HepG2 (cell line): ENCODE data around the gene FDPS. TPM values are rescaled to one million over a fixed set of nuclear protein-coding genes. Genes with fewer than 3 reads are reported as not detected.

Experiments used
- BRD4 ChIP-seq: sonication (generic); formaldehyde crosslinking; IDR thresholded peaks from 2 replicates; pipeline ENCODE4 v1.4.0; 2020; ENCODE audit warnings: missing genetic modification reagents
- DNMT1 ChIP-seq: sonication (generic); formaldehyde crosslinking; IDR thresholded peaks from 2 replicates; pipeline ENCODE4 v1.5.1; 2020; ENCODE audit warnings: mild to moderate bottlenecking, missing genetic modification reagents
- FOXK1 ChIP-seq: sonication (generic); formaldehyde crosslinking; IDR thresholded peaks from 2 replicates; pipeline ENCODE4 v1.4.0; 2020; ENCODE audit warnings: low read depth, missing genetic modification reagents, borderline replicate concordance
- GMEB1 ChIP-seq: sonication (generic); formaldehyde crosslinking; IDR thresholded peaks from 2 replicates; pipeline ENCODE4 v1.5.1; 2020; ENCODE audit warnings: missing genetic modification reagents, mild to moderate bottlenecking, borderline replicate concordance
- KLF12 ChIP-seq: sonication (generic); formaldehyde crosslinking; IDR thresholded peaks from 2 replicates; pipeline ENCODE4 v1.4.0; 2020; ENCODE audit warnings: missing genetic modification reagents, borderline replicate concordance
- LRRFIP1 ChIP-seq: sonication (generic); formaldehyde crosslinking; conservative IDR thresholded peaks from 2 replicates; pipeline ENCODE4 v1.4.0; 2020; ENCODE audit warnings: missing genetic modification reagents
- MXD1 ChIP-seq: sonication (generic); formaldehyde crosslinking; IDR thresholded peaks from 2 replicates; pipeline ENCODE4 v1.4.0; 2020; ENCODE audit warnings: mild to moderate bottlenecking, missing genetic modification reagents
- PHF21A ChIP-seq: sonication (generic); formaldehyde crosslinking; IDR thresholded peaks from 2 replicates; pipeline ENCODE4 v1.5.0; 2020; ENCODE audit warnings: mild to moderate bottlenecking, missing genetic modification reagents
- POGK ChIP-seq: sonication (generic); formaldehyde crosslinking; conservative IDR thresholded peaks from 2 replicates; pipeline ENCODE4 v1.8.0; 2022; ENCODE audit warnings: mild to moderate bottlenecking, moderate library complexity, missing genetic modification reagents
- SP1 ChIP-seq, 2 experiments: fragments of 450-650 bp in 1 of 2; sonication (generic) in 1 of 2; formaldehyde crosslinking in 1 of 2; IDR thresholded peaks; 2 replicates each; pipeline versions ENCODE4 v1.4.0 to v1.6.1; 2016 to 2020; ENCODE audit warnings: missing genetic modification reagents in 1 of 2
- SRSF1 ChIP-seq: fragments of 200-400 bp; formaldehyde crosslinking; optimal IDR thresholded peaks from 2 replicates; pipeline ENCODE3; 2017; ENCODE audit warnings: mild to moderate bottlenecking, low read depth, low read length, moderate library complexity
- WIZ ChIP-seq: sonication (generic); formaldehyde crosslinking; IDR thresholded peaks from 2 replicates; pipeline ENCODE4 v1.5.1; 2020; ENCODE audit warnings: mild to moderate bottlenecking, missing genetic modification reagents
- ZFP1 ChIP-seq: IDR thresholded peaks from 2 replicates; pipeline ENCODE4 v1.6.1; 2016
- ZFP36L1 ChIP-seq: sonication (generic); formaldehyde crosslinking; IDR thresholded peaks from 2 replicates; pipeline ENCODE4 v1.8.0; 2022; ENCODE audit warnings: mild to moderate bottlenecking, missing genetic modification reagents, moderate library complexity
- ZMAT5 ChIP-seq: sonication (generic); formaldehyde crosslinking; IDR thresholded peaks from 2 replicates; pipeline ENCODE4 v1.5.0; 2020; ENCODE audit warnings: mild to moderate bottlenecking, low read depth, missing genetic modification reagents, borderline replicate concordance
- ZNF232 ChIP-seq: sonication (generic); formaldehyde crosslinking; IDR thresholded peaks from 2 replicates; pipeline ENCODE4 v1.4.0; 2020; ENCODE audit warnings: missing genetic modification reagents, borderline replicate concordance
- ZNF24 ChIP-seq: fragments of 450-650 bp; IDR thresholded peaks from 2 replicates; pipeline ENCODE4 v1.6.1; 2017; ENCODE audit warnings: antibody characterized with exemption, mild to moderate bottlenecking
- ZNF326 ChIP-seq: sonication (generic); formaldehyde crosslinking; IDR thresholded peaks from 2 replicates; pipeline ENCODE4 v1.4.0; 2020; ENCODE audit warnings: missing genetic modification reagents, borderline replicate concordance
- ZNF674 ChIP-seq: sonication (generic); formaldehyde crosslinking; IDR thresholded peaks from 2 replicates; pipeline ENCODE4 v1.5.0; 2020; ENCODE audit warnings: low read depth, mild to moderate bottlenecking, missing genetic modification reagents
- ZSCAN30 ChIP-seq: sonication (generic); formaldehyde crosslinking; IDR thresholded peaks from 2 replicates; pipeline ENCODE4 v1.5.0; 2020; ENCODE audit warnings: mild to moderate bottlenecking, missing genetic modification reagents
- ZSCAN5A ChIP-seq: sonication (generic); formaldehyde crosslinking; IDR thresholded peaks from 2 replicates; pipeline ENCODE4 v1.8.0; 2022; ENCODE audit warnings: mild to moderate bottlenecking, missing genetic modification reagents, borderline replicate concordance
- polyA plus RNA-seq, 8 experiments: library from polyadenylated mRNA; depleted of rRNA in 3 of 8; stranded (reverse) in 7 of 8; unstranded in 1 of 8; fragments of >200 nt; fragmentation: Illumina TruSeq in 4 of 8; extraction: Trizol in 4 of 8; gene quantifications; 2 replicates each; pipeline versions ENCODE4 v1.2.1 to v1.2.3, GENCODE V29; 2011 to 2016; ENCODE audit warnings: low read depth in 4 of 8, missing spikeins in 1 of 8, mixed read lengths in 1 of 8; ENCODE audit not compliant: insufficient read depth in 1 of 8
- total RNA-seq, 5 experiments: library from RNA; depleted of rRNA; stranded (reverse); fragments of >200 nt; fragmentation: Illumina TruSeq; extraction: Trizol; gene quantifications; 2 replicates each; pipeline ENCODE4 v1.2.3, GENCODE V29; 2016; ENCODE audit warnings: low read depth in 1 of 5

Gene FDPS
- total and polyA plus RNA-seq, 2 of the 13 experiments (the other 11 are each of a cell fraction or from before 2014, with no cell fraction given) = 264 to 519 TPM

GRCh38 chr1:155277070-155277901, 31.4 kb upstream of the FDPS start, which contains the start of gene HCN3 (continued):
- TF ChIP-seq MXD1 (peak; percentile 54; the same call in 1 of the 2 replicates), KLF12 (CRISPR knock-in tag) (peak; percentile 58; the same call in 1 of the 2 replicates), PHF21A (peak; percentile 76), SRSF1 (no peak), ZSCAN5A (CRISPR knock-in tag) (no peak), ZSCAN30 (CRISPR knock-in tag) (no peak), SP1 (IDR thresholded peaks at IDR 0.05) (no peak), SP1 (CRISPR knock-in tag; IDR thresholded peaks at IDR 0.05) (peak; percentile 90), FOXK1 (no peak), BRD4 (CRISPR knock-in tag) (no peak), ZMAT5 (CRISPR knock-in tag) (no peak), GMEB1 (CRISPR knock-in tag) (no peak), LRRFIP1 (CRISPR knock-in tag) (no peak), ZFP1 (CRISPR knock-in tag) (no peak), ZNF232 (CRISPR knock-in tag) (no peak; the same call in 1 of the 2 replicates), POGK (no peak), ZNF326 (CRISPR knock-in tag) (no peak), DNMT1 (CRISPR knock-in tag) (0 out of 2 replicates have a peak, but pooled peaks have one; percentile 52), ZNF674 (CRISPR knock-in tag) (0 out of 2 replicates have a peak, but pooled peaks have one; percentile 13), ZFP36L1 (CRISPR knock-in tag) (no peak), ZNF24 (no peak), WIZ (CRISPR knock-in tag) (no peak)
